Caki2 (cell line): ENCODE measurements around the gene GBGT1. TPM values are rescaled to one million over a fixed set of nuclear protein-coding genes. Genes with fewer than 3 reads are reported as not detected.
A peak's percentile ranks its signal among the peaks of the same experiment; 100 is the strongest.
"Not testable (repeated sequence)": the region's sequence is repeated elsewhere in the genome, so short reads cannot be mapped to it uniquely, and the experiment has no call there.

Experiments
- DNase-seq: peaks from one replicate; pipeline ENCODE4 v3.0.0-alpha.2; 2015; ENCODE audit warnings: low read depth
- in situ Hi-C: cut with HindIII; loops from 2 replicates; pipeline ENCODE4 v1.10.0; 2016; ENCODE audit warnings: low sequenced_read_pairs, low pct_unique_long_range_greater_than_20kb, mixed read lengths
- total RNA-seq: library from RNA; depleted of rRNA; stranded (reverse); fragments of >200 nt; shearing (Covaris generic); gene quantifications from 2 replicates; pipeline ENCODE4 v1.2.3, GENCODE V29; 2014; ENCODE audit warnings: low replicate concordance

The GBGT1 gene
- total RNA-seq, 1 experiment from 2014 or later, result not detected

DNA sequence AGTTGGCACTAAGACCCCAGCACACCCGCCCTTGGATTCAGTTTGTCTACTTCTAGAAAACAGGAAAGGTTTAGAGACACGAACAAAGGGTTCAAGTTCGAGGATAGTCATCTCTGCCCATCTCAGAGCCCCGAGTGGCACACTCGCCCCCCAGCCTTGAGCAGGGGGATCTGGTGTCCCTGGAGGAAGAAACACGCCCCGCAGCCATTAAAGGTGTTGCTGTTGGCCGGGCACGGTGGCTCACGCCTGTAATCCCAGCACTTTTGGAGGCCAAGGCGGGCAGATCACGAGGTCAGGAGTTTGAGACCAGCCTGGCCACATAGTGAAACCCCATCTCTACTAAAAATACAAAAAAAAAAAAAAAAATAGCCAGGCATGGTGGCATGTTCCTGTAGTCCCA lies 6.0 kb upstream of the GBGT1 start:
- in situ Hi-C loops, DNase-seq: not testable (repeated sequence)

DNA sequence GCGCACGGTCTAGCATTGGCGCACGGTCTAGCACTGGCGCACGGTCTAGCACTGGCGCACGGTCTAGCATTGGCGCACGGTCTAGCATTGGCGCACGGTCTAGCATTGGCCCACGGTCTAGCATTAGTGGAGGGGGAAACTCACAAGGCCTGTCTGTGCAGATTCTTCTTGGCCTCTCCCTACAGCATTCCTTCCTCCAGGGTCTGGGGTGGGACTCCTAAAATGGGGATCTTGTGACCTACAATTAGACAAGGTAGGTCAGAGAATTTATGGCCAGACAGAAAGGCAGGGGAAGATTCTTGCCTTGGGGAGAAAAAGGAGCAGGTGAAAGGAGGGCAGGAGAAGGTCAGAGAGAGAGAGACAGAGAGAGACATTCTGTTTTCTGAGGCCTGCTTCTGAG lies 5.4 kb upstream of the GBGT1 start:
- in situ Hi-C loops, result no loop called here
- no peak for DNase-seq

DNA sequence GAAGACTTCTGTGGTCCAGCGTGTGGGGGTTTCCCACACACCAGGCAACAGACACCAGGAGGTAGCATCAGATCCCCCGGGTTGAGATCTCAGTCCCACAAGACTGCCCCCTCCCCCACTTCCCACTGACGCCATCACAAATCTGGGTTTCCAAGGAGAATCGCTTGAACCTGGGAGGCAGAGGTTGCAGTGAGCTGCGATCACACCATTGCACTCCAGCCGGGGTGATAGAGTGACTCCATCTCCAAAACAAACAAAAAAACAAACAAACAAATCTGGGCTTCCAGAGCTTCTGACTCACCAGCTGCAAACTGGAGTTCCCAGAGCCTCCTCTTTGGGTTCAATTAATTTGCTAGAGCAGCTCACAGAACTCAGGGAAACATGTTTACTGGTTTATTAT lies 4.7 kb upstream of the GBGT1 start:
- in situ Hi-C loops, result no loop called here
- DNase-seq, result no peak

DNA sequence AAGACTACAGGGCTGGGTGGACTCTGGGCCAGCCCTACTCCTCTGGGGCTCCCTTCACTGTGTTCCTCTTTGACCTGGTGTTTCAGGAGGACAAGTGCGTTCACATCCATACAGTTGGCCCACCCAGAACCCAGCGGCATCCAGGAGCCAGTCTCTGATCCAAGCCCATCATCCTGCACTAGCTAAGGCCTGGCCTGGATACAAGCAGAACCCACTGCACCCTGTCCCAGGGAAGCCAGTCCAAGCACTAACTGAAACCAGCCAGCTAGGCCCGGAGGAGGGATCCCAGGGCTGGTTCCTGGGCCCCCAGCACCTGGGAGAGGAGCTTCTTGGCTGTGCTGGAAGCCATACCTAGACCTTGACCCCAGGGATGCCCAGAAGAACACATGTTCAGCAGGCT lies 4.1 kb upstream of the GBGT1 start:
- no peak for DNase-seq
- in situ Hi-C loops, result no loop called here

DNA sequence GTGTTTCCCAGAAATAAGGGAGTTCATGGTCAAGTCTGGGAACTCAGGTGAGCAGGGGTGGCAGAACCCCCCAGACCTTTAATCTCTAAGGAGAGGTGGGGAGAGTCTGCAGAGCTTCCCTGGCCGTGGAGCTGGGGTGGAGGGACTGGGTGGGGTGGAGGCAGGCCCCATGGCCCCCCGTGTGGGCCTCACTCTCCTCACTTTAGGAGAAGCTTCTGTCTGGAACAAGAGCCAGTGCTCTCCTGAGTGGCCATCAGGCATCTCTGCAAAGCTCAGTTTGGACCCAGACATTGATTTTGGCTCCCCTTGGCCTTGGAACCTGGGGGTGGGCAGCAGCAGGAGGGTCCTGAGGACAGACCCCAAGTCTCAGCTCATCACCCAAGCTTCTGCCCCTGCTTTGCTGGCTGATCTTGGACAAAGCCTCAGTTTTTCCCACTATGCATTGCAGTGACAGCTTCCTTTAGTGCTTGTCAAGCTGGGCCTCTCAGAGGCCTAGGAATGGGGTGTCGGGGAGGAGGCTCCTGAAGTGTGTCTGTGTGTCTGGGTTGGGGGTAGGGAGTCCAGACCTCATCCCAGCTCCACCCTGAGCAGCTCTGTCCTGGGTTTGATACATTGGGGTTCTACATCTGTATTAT lies 3.5 kb upstream of the GBGT1 start:
- DNase-seq, result no peak
- in situ Hi-C loops, result no loop called here

DNA sequence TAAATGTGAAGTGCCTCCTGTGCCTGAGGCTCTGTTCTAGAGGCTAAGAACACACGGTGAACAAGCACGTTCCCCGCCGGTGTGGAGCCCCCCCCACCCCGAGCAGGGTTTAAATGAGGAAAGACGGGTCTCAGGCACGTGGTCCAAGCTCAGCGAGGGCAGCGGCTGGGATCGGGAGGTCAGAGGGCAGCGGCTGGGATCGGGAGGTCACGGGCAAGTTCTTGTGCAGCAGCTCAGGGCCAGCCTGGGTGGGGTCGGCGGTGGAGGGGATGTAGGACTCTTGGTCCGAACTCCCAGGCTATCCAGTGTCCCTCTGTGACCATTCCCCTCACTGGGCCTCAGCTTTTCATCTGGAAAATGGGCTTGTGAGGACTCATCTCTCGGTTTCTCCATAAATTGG lies 2.7 kb upstream of the GBGT1 start:
- in situ Hi-C loops, result no loop called here

DNA sequence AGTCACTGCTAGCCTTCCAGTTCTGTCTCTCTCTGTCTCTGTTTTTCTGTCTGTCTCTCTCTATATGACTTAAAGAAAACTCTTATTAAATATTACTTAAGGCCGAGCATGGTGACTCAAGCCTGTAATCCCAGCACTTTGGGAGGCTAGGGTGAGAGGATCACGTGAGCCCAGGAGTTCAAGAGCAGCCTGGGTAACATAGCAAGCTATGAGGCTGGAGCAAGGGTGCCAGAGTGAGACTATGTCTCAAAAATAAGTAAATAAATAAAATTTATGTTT lies 1.7 kb upstream of the GBGT1 start:
- in situ Hi-C loops, result no loop called here

More for the DNA sequence above, 2.7 kb upstream of the GBGT1 start:
- DNase-seq, result no peak

DNA sequence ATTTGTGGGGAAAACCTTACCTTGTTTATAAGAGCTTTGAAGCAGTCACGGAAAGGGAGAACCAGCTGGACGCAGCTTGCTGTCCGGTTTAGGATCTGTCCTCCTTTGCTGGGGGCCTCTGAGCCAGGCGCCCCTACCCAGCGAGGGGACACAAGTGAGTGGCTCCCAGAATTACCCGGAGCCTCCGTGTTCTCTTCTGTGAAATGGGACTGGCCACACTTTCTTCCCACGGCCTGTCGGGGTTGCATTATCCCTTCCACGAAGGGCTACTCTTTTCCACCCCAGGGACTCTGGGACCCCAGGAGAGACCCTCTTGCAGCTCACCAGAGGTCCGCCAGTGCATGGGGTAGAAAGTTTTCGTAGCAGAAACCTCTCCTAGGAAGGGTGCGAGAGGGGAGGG lies 477 bp upstream of the GBGT1 start:
- in situ Hi-C loops, result no loop called here
- DNase-seq, result no peak

More for the DNA sequence above, 1.7 kb upstream of the GBGT1 start:
- no peak for DNase-seq

DNA sequence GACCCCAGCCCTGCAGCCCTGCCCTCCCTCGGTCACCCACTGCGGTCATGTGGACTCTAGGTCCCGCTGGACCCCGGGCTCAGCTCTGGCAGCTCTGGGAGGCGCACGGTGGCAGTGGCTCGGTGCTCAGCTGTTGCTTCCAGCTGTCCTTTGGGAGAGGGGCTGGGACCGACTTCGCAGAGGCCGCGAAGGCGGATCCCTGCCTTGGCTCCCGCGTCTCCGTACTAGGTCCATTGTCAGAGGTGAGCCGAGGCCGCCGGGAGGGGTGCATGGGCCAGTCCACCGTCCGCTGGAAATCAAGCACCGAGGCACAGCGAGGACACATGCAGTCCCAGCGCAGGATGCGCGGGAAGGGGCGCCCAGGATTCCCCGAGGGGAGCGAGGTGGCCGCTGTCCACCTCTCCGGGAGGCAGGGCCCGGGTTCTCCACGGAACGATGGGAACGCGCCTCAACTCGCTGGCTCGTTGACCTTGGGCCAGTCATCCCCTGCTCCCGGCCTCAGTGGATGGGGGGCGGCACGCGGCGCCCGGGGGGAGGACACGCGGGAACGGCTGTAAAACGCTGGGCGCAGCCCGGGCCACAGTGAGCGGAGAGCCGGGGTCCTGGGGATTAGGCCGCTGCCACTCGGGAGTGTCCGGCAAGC lies 732 bp downstream of the GBGT1 start:
- DNase-seq, result no peak
- in situ Hi-C loops, result no loop called here

DNA sequence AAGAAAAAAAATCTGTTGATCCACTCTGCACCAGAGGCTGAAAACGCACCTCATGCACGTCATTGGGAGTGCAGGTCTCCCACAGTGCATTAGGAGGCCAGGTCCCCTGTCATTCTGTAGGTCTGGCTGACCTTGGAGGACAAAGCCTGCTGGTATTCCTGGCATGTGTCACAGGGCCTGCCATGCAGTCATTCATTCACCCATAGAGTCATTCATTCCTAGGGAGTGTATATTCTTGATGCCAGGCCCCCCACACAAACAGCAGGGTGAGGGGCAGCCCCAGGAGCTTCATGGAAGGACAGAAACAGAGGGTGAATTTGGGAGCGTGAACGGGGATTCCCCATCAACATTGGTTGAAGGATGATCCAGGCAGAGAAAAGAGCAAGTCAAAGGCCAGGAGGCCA lies 2.2 kb downstream of the GBGT1 start:
- in situ Hi-C loops, result no loop called here
- no peak for DNase-seq

DNA sequence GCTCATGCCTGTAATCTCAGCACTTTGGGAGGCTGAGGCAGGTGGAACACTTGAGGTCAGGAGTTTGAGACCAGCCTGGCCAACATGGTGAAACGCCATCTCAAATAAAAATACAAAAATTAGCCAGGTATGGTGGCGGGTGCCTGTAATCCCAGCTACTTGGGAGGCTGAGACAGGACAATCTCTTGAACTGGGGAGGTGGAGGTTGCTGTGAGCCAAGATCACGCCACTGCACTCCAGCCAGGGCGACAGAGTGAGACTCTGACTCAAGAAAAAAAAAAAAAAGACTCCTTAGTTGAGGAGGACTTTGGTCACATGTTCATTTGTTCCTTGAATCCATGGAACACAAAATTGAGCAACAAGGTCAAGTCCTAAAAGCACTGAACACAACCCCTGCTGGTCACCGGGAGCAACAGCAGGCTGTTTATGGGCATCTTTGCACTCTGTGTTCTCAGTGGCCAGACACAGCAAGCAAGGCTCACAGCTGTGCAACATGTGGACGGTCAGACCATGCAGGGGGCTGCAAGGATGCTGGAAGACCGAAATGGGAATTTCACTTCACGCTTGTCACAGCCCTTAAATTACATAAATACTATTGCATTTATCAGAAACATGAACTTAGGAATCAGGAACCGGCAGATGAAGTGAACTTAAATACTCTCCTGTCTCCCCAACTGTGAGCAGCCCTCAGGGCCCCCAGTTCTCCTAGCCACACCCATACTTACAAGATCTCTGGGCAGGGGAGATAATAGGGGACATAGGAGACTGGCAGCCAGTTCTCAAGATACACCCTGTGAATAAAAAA lies 2.8 kb downstream of the GBGT1 start:
- peak; percentile 39 for DNase-seq
- in situ Hi-C loops, result no loop called here

DNA sequence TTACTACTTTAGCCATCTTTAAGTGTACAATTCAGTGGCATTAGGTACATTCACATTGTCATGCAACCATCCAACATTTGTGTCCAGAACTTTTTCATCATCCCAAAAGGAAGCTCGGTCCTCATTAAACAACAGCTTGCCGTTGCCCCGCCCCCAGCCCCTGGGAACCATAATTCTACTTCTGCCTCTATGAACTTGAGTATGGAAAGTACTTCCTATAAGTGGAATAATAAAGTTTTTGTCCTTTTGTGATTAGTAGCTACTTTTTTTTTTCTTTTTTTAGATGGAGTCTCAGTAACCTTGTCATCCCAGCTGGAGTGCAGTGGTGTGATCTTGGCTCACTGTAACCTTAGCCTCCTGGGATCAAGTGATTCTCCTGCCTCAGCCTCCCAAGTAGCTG lies 5.0 kb downstream of the GBGT1 start:
- in situ Hi-C loops, result no loop called here
- no peak for DNase-seq

DNA sequence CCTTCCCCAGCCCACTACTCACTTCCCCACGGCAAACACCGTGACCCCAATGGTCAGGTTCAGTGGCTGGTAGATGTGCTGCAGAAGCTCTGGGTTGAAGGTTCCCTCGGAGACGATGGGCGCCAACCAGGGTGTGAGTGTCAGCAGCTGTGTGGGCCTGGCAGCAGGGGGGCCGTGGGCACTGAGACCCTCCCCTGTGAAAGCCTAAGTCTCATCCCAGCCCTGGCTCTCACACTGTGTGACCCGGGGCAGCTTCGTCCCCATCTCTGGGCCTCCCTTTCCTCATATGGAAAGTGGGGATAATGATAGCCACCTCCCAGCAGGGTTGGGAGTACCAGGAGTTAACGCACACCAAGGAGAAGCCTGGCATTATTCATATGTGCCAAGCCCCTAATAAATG lies 8.6 kb downstream of the GBGT1 start:
- in situ Hi-C loops, result no loop called here

DNA sequence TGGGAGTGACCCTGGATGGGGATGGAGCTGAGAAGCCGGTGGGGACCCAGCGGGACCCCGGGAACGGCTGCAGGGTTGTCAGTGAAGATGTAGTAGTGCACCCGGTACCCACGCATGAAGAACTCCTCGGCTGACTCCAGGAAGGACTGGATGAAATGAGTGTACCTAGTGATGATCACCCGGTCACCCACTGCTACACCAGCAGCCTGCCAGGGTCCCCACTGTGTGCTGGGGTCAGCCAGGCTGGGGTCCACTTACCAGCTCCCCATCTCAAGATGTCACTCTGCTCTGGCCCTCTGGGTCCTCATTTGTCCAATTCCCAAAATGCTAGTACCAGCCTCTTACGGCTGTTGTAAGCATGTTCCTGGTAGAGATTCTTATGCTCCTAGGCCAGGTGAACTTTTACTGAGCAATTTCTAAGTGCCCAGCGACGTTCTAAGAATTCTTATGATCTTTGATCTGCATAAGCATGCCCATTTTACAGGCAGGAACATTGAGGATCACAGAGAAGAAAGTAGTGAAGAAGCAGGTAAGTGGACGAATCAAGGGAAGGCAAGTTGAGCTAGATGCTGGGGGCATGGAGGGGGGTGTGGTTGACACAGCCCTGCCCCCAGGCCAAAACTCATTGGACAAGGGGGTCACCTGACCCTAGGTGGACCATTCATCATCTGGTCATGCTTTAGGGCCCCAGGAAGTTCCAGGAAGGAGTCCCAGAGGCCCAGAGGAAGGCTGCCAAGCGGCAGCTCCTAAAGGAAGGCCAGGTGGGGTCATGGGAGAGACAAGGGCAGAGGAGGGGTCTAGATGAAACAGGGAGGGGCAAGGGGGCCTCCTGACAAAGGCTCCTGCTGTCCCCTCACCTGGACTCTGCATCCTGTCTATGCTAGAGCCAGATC lies 9.4 kb downstream of the GBGT1 start:
- no peak for DNase-seq
- in situ Hi-C loops, result no loop called here

More for the DNA sequence above, 8.6 kb downstream of the GBGT1 start:
- DNase-seq, result no peak

DNA sequence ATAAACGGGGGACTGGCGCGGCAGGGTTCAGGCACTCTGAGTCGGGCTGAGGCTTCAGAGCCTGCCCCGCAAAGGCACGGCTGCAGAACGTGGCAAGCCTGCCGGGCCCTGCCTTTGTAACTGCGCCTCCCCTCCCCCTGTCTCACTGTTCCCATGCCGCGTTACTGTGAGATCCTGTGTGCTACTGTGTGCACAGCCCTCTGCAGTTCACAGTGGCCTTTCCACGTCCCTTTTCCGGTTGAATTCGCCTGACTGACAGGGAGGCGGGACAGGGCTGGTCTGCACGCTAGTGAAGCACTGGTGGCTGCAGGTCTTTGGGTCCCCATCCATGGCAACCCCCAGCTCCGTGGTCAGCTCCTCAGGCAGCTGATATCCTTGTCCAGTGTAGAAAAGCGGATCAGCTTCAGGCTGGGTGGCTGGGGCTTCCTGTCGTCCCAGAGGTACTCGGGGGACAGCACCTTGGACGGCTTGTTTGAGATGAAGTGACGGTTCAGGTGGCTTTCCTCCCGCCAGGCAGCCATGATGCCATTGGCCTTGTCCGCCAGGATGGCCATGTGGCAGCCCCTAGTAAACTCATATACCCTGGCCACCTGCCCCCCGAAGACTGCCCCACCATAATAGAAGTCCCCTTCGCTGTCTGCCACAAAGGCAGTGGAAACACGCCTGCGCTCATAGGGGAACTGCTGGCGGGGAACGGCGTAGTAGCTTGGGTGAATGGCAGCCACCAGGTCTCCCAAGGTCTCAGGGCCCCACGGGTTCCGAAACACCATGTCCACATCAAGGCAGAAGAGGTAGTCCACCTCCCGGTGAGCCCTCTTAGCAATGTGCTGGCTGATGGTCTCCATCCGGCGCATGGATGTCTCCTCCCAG lies 10.3 kb downstream of the GBGT1 start:
- in situ Hi-C loops, result no loop called here
- no peak for DNase-seq

DNA sequence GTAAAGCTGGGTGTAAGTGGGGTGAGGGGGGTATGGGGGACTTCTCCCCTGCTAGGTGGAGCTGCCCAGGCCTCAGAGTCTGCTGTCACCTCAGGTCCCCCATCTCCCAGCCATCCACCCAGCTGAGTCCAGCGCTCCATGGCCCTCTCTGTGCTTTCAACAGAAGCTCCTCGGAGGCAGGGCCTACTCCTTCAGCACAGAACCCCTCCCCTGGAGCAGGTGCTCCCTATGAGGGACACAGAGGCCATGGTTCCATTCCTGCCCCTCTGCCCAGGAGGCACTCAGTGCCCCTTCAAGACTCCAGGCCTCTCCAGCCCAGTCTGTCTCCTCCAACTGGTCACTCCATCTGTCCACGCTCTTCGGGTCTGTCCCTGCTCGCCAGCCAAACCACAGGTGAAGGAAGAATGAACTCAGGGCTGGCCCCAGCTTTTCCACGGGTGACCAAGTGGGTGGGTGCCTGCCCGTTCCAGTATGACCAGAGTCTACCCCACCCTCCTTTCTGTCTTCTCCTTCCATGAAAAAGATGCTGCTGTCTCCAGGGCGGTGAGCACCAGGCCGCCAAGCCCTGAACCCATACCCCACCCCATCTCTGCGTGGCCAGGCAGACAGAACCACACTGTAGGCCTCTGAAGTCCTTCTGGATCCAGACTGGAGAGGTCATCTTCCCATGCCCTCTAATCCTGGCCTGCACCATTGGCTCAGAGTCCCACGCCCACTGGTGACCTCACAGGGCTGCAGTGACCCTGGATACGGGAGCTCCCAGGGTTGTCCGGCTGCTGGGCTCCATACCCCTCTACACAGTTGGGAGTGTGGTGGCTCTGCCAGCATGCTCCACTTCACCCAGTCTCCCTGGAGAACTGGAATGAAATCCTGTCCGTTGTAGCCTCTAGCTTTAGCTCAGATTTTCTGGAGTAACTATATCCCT lies 11.9 kb downstream of the GBGT1 start:
- in situ Hi-C loops, result no loop called here
- no peak for DNase-seq

DNA sequence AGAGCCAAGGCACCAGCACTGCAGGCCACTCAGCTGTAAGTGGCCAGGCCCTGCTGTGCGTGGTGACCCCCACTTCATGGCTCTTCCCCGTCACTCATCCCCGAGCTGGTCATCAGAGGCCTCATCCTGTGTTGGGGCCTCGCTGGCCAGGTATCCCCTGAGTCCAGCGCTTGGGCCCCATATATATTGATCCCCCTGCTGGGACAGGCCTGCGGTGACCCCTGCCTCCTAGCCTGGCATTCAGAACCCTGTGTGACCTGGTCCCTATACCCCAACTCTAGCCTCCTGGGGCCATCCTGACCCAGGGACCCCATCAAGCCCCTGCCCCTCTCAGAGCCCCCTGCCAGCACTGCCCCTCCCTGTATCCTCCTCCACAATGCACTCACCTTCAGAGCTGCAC lies 12.7 kb downstream of the GBGT1 start:
- in situ Hi-C loops, result no loop called here
- no peak for DNase-seq
